HUES64 (cell line): ENCODE data around the gene CSTF2T.
A peak's percentile ranks its signal among the peaks of the same experiment; 100 is the strongest.

Source experiments
- H3K27ac ChIP-seq: 2 replicates; pipeline ENCODE4 v1.7.0; 2013; ENCODE audit warnings: low read depth, low read length, inconsistent platforms
- H3K27me3 ChIP-seq: 2 replicates; pipeline ENCODE4 v1.6.1; 2013; ENCODE audit warnings: mild to moderate bottlenecking, low read length; ENCODE audit not compliant: insufficient read depth
- H3K36me3 ChIP-seq: 2 replicates; pipeline ENCODE4 v1.6.1; 2013; ENCODE audit warnings: mild to moderate bottlenecking, low read length; ENCODE audit not compliant: insufficient read depth
- H3K4me1 ChIP-seq: 2 replicates; pipeline ENCODE4 v1.6.1; 2013; ENCODE audit warnings: mild to moderate bottlenecking, low read length, moderate library complexity; ENCODE audit not compliant: insufficient read depth
- H3K4me3 ChIP-seq: 2 replicates; pipeline ENCODE4 v1.5.1; 2013; ENCODE audit warnings: mild to moderate bottlenecking, low read length, moderate library complexity
- H3K9ac ChIP-seq: 2 replicates; pipeline ENCODE4 v1.6.1; 2013; ENCODE audit warnings: mild to moderate bottlenecking, low read depth, low read length
- H3K9me3 ChIP-seq: 2 replicates; pipeline ENCODE4 v1.6.1; 2013; ENCODE audit warnings: low read depth, low read length; ENCODE audit not compliant: insufficient read depth
- WGBS: fragments of 150-250, 120-280 bp; methylation state at CpG from one replicate; pipeline ENCODE4 v1.1.7; 2013; ENCODE audit warnings: missing lambda C conversion rate; 5-methylcytosine and 5-hydroxymethylcytosine counted together

Gene CSTF2T

DNA sequence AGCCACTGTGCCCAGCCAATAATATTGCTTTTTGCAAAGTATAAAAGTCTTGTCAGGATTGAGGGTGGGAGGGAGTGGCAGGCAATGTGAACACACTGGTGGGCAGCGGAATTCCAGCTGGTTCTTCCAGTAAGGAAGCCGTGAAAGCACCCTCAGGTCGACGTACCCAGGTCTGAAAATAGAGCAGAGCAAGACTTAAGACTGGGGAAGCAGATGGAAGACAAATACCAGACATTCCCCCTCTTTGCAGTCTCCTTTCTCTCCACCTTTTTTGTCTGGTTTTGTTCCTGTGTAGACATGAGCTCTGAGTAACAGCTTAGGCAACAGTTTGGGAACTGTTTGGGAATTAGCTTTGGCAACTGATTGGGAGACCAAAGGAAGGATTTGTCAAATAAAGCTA lies 17.6 kb upstream of the CSTF2T start:
- Histone ChIP-seq H3K9ac (no peak overlapping the region), H3K27ac (no peak overlapping the region), H3K4me1 (peaks cover 11% of the 10 kb centered on the region), H3K27me3 (no peaks in the 10 kb centered on the region), H3K36me3 (no peaks in the 10 kb centered on the region), H3K9me3 (no peaks in the 10 kb centered on the region), H3K4me3 (no peak overlapping the region)
- 96% methylated on average over 4 of the region's 4 CpGs for WGBS

GRCh38 chr10:51711519-51711891 lies 12.1 kb upstream of the CSTF2T start:
- Histone ChIP-seq H3K9me3 (no peaks in the 10 kb centered on the region), H3K36me3 (no peaks in the 10 kb centered on the region), H3K4me1 (peaks cover 12% of the 10 kb centered on the region), H3K27ac (no peak overlapping the region), H3K4me3 (no peak overlapping the region), H3K27me3 (no peaks in the 10 kb centered on the region), H3K9ac (no peak overlapping the region)
- 95% methylated on average over 1 of the region's 1 CpG for WGBS

DNA sequence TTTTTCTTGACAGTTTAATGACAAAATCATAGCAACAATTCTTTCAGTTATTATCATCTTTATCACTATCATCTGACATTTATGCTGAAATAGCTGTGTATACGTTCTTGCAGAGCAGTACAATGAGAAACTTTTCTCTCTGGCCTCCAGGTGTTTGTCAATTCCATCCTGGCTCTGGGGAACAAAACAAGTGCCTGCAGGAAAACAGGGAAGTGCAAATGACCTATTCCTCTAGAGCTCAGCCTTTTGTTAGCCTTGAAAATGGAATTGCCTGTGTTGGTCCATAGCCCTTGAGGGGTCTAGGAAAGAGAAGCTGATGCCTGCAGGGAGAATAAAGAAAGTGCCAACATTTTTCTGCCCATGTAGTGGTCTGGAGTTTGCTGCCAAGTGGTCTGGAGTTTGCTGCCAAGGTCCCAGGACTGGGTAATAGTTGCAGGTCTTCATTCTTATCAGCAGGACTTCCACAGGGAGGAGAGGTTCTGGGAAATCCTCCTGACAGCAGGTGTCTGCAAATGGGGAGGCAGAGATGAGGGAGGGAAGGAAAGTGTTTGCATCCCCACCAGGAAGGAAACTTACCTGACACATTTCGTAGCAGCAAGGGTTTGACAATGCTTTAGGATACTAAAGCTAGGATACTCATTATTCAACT lies 10.1 kb upstream of the CSTF2T start:
- Histone ChIP-seq H3K9me3 (no peaks in the 10 kb centered on the region), H3K4me3 (no peak overlapping the region), H3K36me3 (no peaks in the 10 kb centered on the region), H3K27me3 (no peaks in the 10 kb centered on the region), H3K27ac (no peak overlapping the region), H3K4me1 (peaks cover 12% of the 10 kb centered on the region), H3K9ac (no peak overlapping the region)
- WGBS: 69% methylated on average over 1 of the region's 2 CpGs

DNA sequence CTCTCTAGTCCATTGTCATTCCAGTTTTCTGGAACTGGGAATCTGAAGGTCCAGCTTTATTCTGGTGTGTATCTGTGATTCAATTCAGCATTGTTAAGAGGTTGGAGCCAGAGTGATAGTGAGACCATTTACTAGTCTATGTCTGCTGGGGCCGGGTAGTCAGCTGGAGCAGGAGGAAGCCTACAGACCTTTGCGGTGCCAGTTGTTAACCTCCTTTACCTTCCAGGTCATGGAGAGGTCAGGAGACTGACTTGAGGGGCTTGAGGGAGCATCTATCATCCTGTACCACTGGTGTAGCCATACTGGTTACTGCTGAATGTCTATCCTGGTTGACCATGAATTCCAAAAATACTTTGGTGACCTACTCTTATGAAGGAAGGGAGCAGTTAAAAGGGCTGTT lies 9.2 kb upstream of the CSTF2T start:
- no peaks in the 10 kb centered on the region for H3K9me3 ChIP-seq
- no peaks in the 10 kb centered on the region for H3K36me3 ChIP-seq
- no peaks in the 10 kb centered on the region for H3K27me3 ChIP-seq
- peaks cover 12% of the 10 kb centered on the region for H3K4me1 ChIP-seq
- WGBS: 100% methylated on average over 2 of the region's 2 CpGs
- no peak overlapping the region for H3K27ac ChIP-seq
- H3K4me3 ChIP-seq: no peak overlapping the region
- no peak overlapping the region for H3K9ac ChIP-seq

DNA sequence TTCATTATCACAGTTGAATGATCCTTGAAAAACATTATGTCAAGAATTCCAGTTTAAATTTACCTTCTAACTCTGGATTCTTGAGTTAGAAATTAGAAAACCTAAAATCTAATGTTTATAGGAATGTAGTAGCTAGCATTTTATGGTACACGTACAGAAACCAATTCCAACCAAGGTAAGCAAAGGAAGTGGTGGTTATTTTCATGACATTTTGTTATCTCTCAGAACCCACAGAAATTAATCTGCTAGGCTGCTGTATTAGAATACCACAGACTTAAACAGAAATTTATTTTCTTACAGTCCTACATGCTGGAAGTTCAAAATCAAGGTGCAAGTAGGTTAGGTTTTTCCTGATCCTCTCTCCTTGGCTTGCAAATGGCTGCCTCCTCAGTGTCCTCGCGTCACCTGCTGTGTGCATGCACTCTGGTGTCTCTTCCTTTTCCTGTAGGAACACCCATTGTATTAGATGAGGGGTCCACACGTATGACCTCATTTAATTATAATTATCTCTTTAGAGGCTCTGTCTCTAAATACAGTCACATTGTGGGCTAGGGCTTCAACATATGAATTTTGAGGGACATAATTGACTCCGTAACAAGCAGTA lies 8.5 kb upstream of the CSTF2T start:
- Histone ChIP-seq H3K4me1 (peaks cover 12% of the 10 kb centered on the region), H3K9ac (no peak overlapping the region), H3K27me3 (no peaks in the 10 kb centered on the region), H3K27ac (no peak overlapping the region), H3K36me3 (no peaks in the 10 kb centered on the region), H3K9me3 (no peaks in the 10 kb centered on the region), H3K4me3 (no peak overlapping the region)
- 97% methylated on average over 3 of the region's 5 CpGs for WGBS

GRCh38 chr10:51707392-51707791 lies 8.0 kb upstream of the CSTF2T start:
- 94% methylated on average over 5 of the region's 6 CpGs for WGBS
- Histone ChIP-seq H3K9ac (no peak overlapping the region), H3K4me3 (no peak overlapping the region), H3K4me1 (peaks cover 12% of the 10 kb centered on the region), H3K9me3 (no peaks in the 10 kb centered on the region), H3K27me3 (no peaks in the 10 kb centered on the region), H3K36me3 (no peaks in the 10 kb centered on the region), H3K27ac (no peak overlapping the region)

- Histone ChIP-seq H3K36me3 (no peaks in the 10 kb centered on the region), H3K27me3 (no peaks in the 10 kb centered on the region), H3K27ac (no peak overlapping the region), H3K9ac (no peak overlapping the region), H3K4me3 (no peak overlapping the region), H3K4me1 (peaks cover 12% of the 10 kb centered on the region), H3K9me3 (no peaks in the 10 kb centered on the region)
- WGBS: 92% methylated on average over 2 of the region's 3 CpGs
Measured at GRCh38 chr10:51706225-51706624, 6.8 kb upstream of the CSTF2T start.

DNA sequence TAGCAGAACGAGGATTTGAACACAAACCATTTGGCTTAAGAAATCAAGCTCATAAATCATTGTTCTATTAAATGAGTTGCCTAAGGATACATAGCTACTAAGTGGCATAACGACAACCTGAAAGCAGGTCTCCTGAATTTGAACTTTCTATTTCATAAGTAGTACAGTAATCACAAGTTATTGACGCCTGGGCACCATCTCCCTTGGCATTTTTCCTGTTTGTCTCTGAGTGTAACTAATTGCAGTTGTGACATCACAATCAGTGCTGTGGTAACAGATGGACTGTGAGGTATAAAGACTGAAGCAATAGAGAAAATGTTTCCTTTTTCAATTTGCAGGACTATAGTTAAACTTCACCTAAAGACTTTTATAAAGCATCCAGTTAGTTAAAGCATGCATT lies 6.4 kb upstream of the CSTF2T start:
- Histone ChIP-seq H3K9ac (no peak overlapping the region), H3K36me3 (no peaks in the 10 kb centered on the region), H3K4me1 (peaks cover 13% of the 10 kb centered on the region), H3K27me3 (no peaks in the 10 kb centered on the region), H3K27ac (no peak overlapping the region), H3K9me3 (no peaks in the 10 kb centered on the region), H3K4me3 (no peak overlapping the region)
- 92% methylated on average over 3 of the region's 3 CpGs for WGBS

DNA sequence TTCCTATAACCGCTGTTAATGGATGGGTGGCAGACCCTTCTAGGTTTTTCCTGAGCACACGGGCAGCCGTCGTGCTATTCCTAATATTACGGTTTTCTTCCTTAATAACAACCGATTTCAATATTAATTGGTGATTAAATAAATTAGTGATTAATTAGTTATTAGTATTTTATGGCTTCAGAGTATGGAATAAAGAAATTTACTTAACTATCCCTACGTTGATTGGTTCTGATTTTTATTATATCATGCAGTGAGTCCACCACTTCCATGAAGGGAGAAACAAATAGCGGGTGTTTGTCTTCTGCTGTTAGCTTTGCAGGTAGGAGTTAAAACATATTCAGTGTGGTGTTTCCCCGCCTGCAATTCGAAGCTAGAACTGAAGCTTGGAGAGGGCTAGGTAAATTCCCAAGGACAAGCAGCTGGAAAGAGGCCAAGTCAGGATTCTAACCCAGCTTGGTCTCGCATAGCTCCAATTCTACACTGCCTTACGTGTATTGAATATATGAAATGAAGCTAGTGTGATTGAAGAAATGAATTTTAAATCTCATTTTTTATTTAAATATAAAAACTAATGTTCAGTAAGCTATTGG lies 928 bp upstream of the CSTF2T start:
- Histone ChIP-seq H3K4me1 (peaks cover 30% of the 10 kb centered on the region; the same call in 1 of the 2 replicates), H3K4me3 (peak overlapping the region; percentile 91), H3K9me3 (no peaks in the 10 kb centered on the region), H3K9ac (peak overlapping the region; percentile 96), H3K27me3 (no peaks in the 10 kb centered on the region), H3K36me3 (peaks cover 29% of the 10 kb centered on the region), H3K27ac (peak overlapping the region; percentile 88)
- WGBS: 45% methylated on average over 5 of the region's 12 CpGs

DNA sequence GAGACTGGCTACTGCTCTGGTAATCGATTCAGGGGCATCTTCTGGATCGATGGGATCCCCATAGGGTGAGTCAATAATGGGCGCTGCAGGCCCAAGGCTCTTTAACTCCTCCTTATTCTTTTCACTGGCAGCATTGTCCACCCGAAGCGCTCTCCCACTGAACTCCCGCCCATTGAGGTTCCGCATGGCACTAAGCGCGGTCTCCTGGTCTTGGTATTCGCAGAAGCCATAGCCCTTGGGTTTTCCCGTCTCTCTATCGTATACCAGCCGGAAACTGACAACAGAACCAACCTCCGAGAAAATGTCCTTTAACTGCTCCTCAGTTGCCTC lies 285 bp downstream of the CSTF2T start:
- 1% methylated on average over 14 of the region's 14 CpGs for WGBS

GRCh38 chr10:51698473-51699063 lies 827 bp downstream of the CSTF2T start:
- H3K9ac ChIP-seq: peak overlapping the region; percentile 96
- peak overlapping the region; percentile 88; the same call in 1 of the 2 replicates for H3K27ac ChIP-seq
- 87% methylated on average over 8 of the region's 8 CpGs for WGBS
- H3K27me3 ChIP-seq: no peaks in the 10 kb centered on the region
- H3K4me3 ChIP-seq: peak overlapping the region; percentile 91
- peaks cover 30% of the 10 kb centered on the region; the same call in 1 of the 2 replicates for H3K4me1 ChIP-seq
- H3K9me3 ChIP-seq: no peaks in the 10 kb centered on the region
- peaks cover 29% of the 10 kb centered on the region for H3K36me3 ChIP-seq

More for the DNA sequence above, 285 bp downstream of the CSTF2T start:
- Histone ChIP-seq H3K27me3 (no peaks in the 10 kb centered on the region), H3K27ac (peak overlapping the region; percentile 88), H3K4me1 (peaks cover 30% of the 10 kb centered on the region; the same call in 1 of the 2 replicates), H3K9me3 (no peaks in the 10 kb centered on the region), H3K9ac (peak overlapping the region; percentile 96), H3K4me3 (peak overlapping the region; percentile 91), H3K36me3 (peaks cover 29% of the 10 kb centered on the region)
